H54 (cell line): ENCODE results near the gene TFRC.
"Not testable (repeated sequence)": the region's sequence is repeated elsewhere in the genome, so short reads cannot be mapped to it uniquely, and the experiment has no call there.

Experiments used
- DNase-seq: peaks from one replicate; pipeline ENCODE4 v3.0.0; 2011; ENCODE audit warnings: low spot score, mixed read lengths; ENCODE audit not compliant: insufficient read length
- FAIRE-seq: peaks from 3 replicates; lab custom pipeline; 2011; peaks lifted over from hg19 to GRCh38; lab: Jason Lieb, UNC
- POLR2A ChIP-seq: IDR thresholded peaks from 2 replicates; pipeline ENCODE4 v1.6.1; 2011; ENCODE audit warnings: low read depth, mild to moderate bottlenecking, low read length

TFRC gene

GRCh38 chr3:196081834-196082618 is at the start of gene TFRC:
Gene TFRC (minus strand): TSS chr3:196082090. CDS start chr3:196077099, 4,991 bp downstream.
- peak; percentile 99 for DNase-seq
- peak; percentile 73 for FAIRE-seq
- TF ChIP-seq POLR2A = peak; percentile 97

GRCh38 chr3:196128172-196128843 is 46.4 kb upstream of the TFRC start:
- DNase-seq (no peak), FAIRE-seq (no peak)
- no peak for TF ChIP-seq POLR2A

- FAIRE-seq (no peak), DNase-seq (no peak)
- no peak for TF ChIP-seq POLR2A
These were observed 45.6 kb upstream of the TFRC start for GRCh38 chr3:196127308-196128040.

GRCh38 chr3:196124608-196125007 is 42.7 kb upstream of the TFRC start:
- no peak for FAIRE-seq
- TF ChIP-seq POLR2A = no peak
- no peak for DNase-seq

- FAIRE-seq = no peak
- no peak for TF ChIP-seq POLR2A
- DNase-seq = no peak
These were observed 40.8 kb upstream of the TFRC start for GRCh38 chr3:196122688-196123046.

GRCh38 chr3:196122021-196122687 is 40.3 kb upstream of the TFRC start:
- DNase-seq = no peak
- no peak for TF ChIP-seq POLR2A
- no peak for FAIRE-seq

- no peak for DNase-seq
- FAIRE-seq = no peak
- no peak for TF ChIP-seq POLR2A
These were observed 39.2 kb upstream of the TFRC start for GRCh38 chr3:196121066-196121465.

GRCh38 chr3:196120291-196120951 is 38.5 kb upstream of the TFRC start:
- no peak for FAIRE-seq
- TF ChIP-seq POLR2A = no peak
- DNase-seq = no peak

GRCh38 chr3:196117809-196118208 is 35.9 kb upstream of the TFRC start:
- DNase-seq (no peak), FAIRE-seq (no peak)
- TF ChIP-seq POLR2A = no peak

- FAIRE-seq (no peak), DNase-seq (no peak)
- no peak for TF ChIP-seq POLR2A
These were observed 33.8 kb upstream of the TFRC start for GRCh38 chr3:196115678-196116083.

GRCh38 chr3:196111939-196112386 is 30.1 kb upstream of the TFRC start:
- FAIRE-seq (no peak), DNase-seq (no peak)
- TF ChIP-seq POLR2A = no peak

- TF ChIP-seq POLR2A = no peak
- FAIRE-seq (no peak), DNase-seq (no peak)
These were observed 26.3 kb upstream of the TFRC start for GRCh38 chr3:196108075-196108743.

- DNase-seq, FAIRE-seq: not testable (repeated sequence)
These were observed 22.8 kb upstream of the TFRC start for GRCh38 chr3:196104707-196105106.

- DNase-seq, FAIRE-seq: not testable (repeated sequence)
These were observed 16.6 kb upstream of the TFRC start for GRCh38 chr3:196098365-196098980.
